Measurements from ENCODE around the gene TLL2.

TLL2 gene

DNA sequence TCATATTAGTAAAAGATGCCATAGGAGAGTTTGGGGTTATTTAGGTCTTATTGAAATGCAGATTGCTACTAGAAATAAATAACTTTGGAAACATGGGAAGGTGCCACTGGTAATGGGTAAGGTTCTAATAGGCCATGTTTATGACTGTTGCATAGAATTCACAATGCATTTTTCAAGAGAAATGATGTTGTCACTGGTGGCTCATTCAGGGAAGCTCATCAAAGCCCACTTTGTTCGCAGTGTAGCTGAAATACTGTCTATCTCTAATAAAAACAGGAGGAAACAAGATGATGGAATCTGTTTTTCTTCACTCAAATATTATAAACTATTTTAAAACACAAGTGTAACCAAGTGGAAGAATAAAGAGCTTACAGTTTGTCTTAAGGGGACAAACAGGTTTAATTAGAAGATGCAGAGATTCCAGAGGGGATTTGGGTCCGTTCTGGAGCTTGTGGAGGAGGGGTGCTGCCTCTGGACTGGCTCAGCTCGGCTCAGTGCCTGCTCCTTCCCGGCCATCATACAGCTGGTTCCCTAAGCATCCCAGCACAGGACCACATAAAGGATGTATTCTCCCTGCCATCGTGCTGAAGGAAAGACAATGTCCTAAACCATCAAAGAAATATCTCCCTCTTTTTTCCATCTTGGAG lies 175.3 kb downstream of the TLL2 start:
- TF ChIP-seq SIN3A (IDR thresholded peaks at IDR 0.05; ENCODE audit: borderline replicate concordance, insufficient read depth, low read length) = no peak
- no peak for TF ChIP-seq REST (IDR thresholded peaks at IDR 0.05; ENCODE audit: insufficient read depth in 1 of 2, low read depth in 2 of 2, low read length in 2 of 2)
- no peak for TF ChIP-seq FOXP2 (optimal IDR thresholded peaks at IDR 0.05; ENCODE audit: borderline replicate concordance, extremely low read depth, extremely low read length, insufficient read depth)
- TF ChIP-seq TAF1 (IDR thresholded peaks at IDR 0.05; ENCODE audit: borderline replicate concordance, insufficient read depth, low read length) = no peak
- TF ChIP-seq POLR2AphosphoS5 (IDR thresholded peaks at IDR 0.05; ENCODE audit: low read depth, low read length) = no peak

DNA sequence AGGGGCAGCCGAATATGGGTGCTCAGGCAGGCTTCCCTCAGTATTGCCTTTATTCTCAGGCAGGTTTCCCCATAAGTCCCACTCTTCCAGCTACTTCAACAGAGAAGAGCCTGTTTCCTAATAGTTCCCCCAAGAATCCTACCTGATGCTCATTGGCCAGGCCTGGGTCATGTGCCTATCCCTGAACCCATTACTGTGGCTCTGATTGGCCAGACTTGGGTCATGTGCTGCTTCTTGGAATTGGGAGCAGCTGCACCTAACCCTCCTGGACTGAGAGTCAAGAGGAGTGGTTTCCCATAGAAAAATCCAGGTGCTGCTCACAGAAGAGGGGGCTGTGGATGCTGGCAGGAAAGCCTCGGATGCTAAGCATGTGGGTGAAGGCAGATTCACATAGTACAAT lies 176.6 kb downstream of the TLL2 start:
- no peak for TF ChIP-seq FOXP2 (optimal IDR thresholded peaks at IDR 0.05; ENCODE audit: borderline replicate concordance, extremely low read depth, extremely low read length, insufficient read depth)
- TF ChIP-seq REST (IDR thresholded peaks at IDR 0.05; ENCODE audit: insufficient read depth in 1 of 2, low read depth in 2 of 2, low read length in 2 of 2) = no peak
- TF ChIP-seq TAF1 (IDR thresholded peaks at IDR 0.05; ENCODE audit: borderline replicate concordance, insufficient read depth, low read length) = no peak
- no peak for TF ChIP-seq SIN3A (IDR thresholded peaks at IDR 0.05; ENCODE audit: borderline replicate concordance, insufficient read depth, low read length)
- no peak for TF ChIP-seq POLR2AphosphoS5 (IDR thresholded peaks at IDR 0.05; ENCODE audit: low read depth, low read length)

DNA sequence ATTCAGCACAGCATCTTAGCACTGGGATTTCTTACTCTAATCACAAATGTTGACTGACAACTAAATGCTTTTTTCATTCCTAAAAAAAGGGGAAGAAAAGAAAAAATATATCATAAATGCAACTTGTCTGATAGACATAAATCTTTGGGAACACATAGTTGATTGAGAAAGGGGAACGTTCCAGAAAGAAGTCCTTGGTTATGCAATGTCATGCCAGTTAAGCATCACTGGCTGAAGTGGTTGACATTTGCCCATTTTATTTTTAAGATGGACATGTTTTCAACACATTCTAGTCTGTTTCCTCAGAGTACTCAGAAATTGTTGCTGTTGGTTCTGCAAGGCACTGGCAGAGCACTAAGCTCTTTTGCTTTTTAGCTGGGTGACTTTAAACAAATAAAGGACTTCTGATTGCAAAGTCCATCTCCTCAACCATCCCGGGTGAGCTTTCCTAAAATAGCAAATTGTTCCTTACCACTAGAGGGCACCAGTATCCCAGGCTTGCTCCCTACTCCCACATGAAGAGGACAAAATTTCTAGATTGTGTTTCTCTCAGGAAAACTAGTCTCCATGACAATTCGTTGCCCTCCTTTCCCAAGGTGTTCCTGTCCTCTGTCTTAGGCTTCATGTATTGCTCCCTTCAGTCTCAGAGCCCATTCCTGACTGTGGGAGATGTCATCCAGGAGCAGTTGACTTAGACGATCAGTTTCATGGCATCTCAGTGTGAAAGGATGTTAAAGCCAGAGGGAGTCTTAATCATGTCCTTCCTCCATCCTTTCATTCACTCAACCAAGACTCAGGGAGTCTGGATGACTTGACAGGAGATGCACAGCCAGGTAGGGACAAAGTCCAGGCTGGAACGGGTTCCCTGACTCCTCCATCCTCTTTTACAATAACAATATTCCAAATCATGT lies 178.9 kb downstream of the TLL2 start:
- TF ChIP-seq REST (IDR thresholded peaks at IDR 0.05; ENCODE audit: insufficient read depth in 1 of 2, low read depth in 2 of 2, low read length in 2 of 2) = no peak

DNA sequence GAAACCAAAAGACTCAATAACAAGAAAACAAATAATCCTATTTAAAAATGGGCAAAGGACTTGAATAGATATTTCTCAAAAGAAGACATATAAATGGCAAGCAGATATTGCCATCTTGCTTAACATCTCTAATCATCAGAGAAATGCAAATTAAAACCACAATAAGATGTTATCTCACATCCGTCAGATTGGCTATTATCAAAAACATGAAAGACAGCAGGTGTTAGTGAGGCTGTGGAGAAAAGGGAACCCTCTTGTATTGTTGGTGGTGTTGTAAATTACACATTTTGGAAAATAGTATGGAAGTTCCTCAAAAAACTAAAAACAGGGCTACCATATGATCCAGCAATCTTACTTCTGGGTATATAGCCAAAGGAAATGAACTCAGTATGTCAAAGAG lies 180.6 kb downstream of the TLL2 start:
- TF ChIP-seq SIN3A (IDR thresholded peaks at IDR 0.05; ENCODE audit: borderline replicate concordance, insufficient read depth, low read length) (no peak), POLR2AphosphoS5 (IDR thresholded peaks at IDR 0.05; ENCODE audit: low read depth, low read length) (no peak), FOXP2 (optimal IDR thresholded peaks at IDR 0.05; ENCODE audit: borderline replicate concordance, extremely low read depth, extremely low read length, insufficient read depth) (no peak), TAF1 (IDR thresholded peaks at IDR 0.05; ENCODE audit: borderline replicate concordance, insufficient read depth, low read length) (no peak)

DNA sequence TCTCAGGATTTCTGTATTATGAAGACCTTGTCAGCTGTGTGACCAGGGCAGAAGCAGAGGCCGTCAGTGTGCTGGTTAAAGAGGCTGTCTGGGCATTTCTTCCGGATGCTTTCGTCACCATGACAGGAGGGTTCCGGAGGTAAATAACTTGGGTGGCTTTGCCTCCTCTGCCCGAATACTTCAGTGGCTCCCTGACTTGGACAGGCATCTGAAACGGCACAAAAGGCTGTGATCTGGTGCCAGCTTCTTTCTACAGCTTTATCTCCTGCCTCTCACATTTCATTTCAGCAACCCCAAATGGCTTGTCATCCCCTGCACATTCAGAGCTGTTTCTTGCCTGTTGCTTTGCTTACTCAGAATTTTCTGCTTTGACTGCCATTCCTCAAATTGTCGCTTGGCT lies 186.3 kb downstream of the TLL2 start:
- TF ChIP-seq POLR2AphosphoS5 (IDR thresholded peaks at IDR 0.05; ENCODE audit: low read depth, low read length) (no peak), FOXP2 (optimal IDR thresholded peaks at IDR 0.05; ENCODE audit: borderline replicate concordance, extremely low read depth, extremely low read length, insufficient read depth) (no peak), REST (IDR thresholded peaks at IDR 0.05; ENCODE audit: insufficient read depth in 1 of 2, low read depth in 2 of 2, low read length in 2 of 2) (no peak), SIN3A (IDR thresholded peaks at IDR 0.05; ENCODE audit: borderline replicate concordance, insufficient read depth, low read length) (no peak), TAF1 (IDR thresholded peaks at IDR 0.05; ENCODE audit: borderline replicate concordance, insufficient read depth, low read length) (no peak)
